COR-L47 (cell line): ENCODE measurements around the gene PNMA3.
"Not testable (repeated sequence)": the region's sequence is repeated elsewhere in the genome, so short reads cannot be mapped to it uniquely, and the experiment has no call there.

Experiments
- DNase-seq: peaks from one replicate; lab custom pipeline; 2025; lab: John Stamatoyannopoulos, UW

PNMA3 gene, protein sequence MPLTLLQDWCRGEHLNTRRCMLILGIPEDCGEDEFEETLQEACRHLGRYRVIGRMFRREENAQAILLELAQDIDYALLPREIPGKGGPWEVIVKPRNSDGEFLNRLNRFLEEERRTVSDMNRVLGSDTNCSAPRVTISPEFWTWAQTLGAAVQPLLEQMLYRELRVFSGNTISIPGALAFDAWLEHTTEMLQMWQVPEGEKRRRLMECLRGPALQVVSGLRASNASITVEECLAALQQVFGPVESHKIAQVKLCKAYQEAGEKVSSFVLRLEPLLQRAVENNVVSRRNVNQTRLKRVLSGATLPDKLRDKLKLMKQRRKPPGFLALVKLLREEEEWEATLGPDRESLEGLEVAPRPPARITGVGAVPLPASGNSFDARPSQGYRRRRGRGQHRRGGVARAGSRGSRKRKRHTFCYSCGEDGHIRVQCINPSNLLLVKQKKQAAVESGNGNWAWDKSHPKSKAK

DNA sequence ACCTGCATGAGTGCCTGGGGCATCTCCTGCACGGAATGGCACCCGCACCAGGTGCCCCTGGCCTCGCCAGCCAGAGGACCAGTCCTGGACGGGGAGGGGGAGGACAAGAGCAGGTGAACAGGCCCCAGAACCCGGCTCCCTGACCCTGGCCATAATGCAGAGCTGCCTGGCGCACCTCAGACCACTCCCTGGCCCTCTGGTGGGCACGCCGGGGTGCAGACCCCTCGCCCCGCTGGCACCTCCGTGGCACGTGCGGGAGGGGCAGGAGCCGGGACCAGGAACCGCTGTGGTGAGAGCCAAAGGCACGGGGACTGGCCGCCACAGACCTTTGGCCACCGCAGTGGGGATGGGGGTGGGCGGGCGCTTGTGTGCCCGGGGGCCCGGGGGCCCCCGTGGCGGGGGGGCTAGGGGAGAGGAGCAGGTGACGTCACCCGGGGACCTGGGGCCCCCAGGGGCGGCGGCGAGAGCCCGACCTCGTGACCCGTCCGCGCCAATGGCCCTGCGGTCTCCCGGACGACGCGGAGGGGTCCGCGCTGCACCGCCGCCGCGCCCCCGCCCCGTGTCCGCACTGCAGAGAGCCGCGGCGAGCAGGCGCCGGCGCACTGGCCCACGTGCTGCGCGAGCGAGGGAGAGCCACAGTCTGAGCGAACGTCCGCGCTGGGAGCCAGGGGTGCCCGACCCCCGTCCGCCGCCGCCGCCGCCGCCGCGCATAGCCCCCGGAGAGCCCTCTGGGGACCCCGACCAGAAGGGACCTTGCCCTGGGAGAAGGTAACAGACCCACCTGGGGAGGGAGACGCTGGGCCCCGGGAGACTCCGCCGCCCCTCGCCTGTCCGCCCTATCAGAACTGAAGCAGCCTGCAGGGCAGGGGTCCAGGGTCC, at the start of gene PNMA3:
Gene PNMA3, plus strand, starts transcription at position 600 of the 879 bp plus-strand sequence. CDS start 586 bp downstream, outside the sequence.
- no peak for DNase-seq

DNA sequence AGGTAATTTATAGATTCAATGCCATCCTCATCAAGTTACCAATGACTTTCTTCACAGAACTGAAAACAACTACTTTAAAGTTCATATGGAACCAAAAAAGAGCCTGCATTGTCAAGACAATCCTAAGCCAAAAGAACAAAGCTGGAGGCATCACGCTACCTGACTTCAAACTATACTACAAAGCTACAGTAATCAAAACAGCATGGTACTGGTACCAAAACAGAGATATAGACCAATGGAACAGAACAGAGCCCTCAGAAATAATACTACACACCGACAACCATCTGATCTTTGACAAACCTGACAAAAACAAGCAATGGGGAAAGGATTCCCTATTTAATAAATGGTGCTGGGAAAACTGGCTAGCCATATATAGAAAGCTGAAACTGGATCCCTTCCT, 39.1 kb upstream of the PNMA3 start:
- not testable (repeated sequence) for DNase-seq

DNA sequence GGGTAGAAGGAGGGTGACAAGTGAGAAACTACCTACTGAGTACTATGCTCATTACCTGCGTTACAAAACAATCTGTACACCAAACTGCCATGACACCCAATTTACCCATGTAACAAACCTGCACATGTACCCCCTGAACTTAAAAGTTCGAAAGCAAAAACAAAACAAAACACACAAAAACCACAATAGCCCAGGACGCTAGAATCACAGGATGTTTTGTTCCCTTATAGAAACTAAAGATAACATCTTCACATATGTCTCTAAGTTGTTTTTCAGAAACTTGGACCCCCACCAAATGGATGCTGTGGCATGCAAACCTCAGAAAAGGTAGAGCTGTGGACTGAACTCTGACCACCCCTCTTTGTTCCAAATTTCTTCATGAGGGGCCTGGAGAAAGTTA, 37.1 kb upstream of the PNMA3 start:
- DNase-seq, result no peak

DNA sequence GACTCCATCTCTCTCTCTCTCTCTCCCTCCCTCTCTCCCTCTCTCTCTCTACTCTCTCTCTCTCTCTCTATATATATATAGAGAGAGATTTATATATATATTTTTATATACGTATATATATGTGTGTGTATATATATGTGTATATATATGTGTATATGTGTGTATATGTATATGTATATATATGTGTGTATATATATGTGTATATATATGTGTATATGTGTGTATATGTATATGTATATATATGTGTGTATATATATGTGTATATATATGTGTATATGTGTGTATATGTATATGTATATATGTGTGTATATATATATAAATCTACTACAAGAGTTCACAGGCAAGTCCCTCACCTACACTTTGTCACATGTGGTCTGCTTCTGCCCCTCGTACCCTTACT, 29.8 kb upstream of the PNMA3 start:
- DNase-seq, result not testable (repeated sequence)

DNA sequence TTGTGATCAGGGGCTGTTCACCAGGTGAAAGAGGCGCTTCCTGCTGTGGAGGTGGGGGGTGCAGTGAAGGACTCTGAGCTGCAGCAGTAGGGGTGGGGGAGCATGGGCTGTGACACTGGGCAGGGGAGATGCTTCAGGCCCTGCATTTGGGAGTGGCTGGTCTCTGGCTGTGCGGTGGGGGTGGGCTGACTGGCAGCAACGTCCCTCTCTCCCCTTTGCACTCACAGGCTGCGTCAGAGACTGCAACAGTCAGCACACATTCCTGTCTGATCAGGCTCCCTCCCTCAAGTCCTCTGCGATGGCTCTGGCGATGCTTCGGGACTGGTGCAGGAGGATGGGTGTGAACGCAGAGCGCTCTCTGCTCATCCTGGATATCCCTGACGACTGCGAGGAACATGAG, 27.8 kb upstream of the PNMA3 start:
- not testable (repeated sequence) for DNase-seq

DNA sequence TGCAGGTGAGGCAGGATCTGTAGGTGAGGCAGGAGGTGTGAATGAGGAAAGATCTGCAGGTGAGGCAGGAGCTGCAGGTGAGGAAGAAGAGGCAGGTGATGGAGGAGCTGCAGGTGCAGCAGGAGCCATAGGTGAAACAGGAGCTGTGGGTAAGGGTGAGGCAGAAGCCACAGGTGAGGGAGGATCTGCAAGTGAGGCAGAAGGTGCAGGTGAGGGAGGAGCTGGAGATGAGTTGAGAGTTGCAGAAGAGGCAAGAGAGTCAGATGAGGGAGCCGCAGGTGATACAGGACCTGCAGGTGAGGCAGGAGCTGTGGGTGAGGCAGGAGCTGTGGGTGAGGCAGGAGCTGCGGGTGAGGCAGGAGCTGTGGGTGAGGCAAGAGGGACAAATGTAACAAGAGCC, 27.1 kb upstream of the PNMA3 start:
- DNase-seq, result no peak

DNA sequence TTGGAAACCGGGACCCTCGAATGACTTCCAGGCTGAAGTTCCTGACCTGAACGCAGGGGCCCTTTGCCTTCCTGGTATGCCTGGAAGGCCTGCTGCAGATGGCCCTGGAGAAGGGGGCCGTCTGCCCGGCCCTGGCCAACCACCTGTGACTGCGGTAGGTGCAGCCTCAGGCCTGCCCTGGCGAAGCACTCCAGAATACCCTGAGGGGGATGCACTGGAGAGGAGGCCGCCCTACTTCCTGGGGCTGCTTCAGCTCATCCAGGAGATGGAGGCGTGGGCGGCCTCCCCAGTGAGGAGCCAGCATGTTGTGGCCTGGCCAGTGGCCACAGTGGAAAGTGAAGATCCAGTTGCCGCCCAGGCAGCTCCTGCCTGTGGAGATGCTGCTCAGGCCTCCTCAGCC, 26.4 kb upstream of the PNMA3 start:
- no peak for DNase-seq

DNA sequence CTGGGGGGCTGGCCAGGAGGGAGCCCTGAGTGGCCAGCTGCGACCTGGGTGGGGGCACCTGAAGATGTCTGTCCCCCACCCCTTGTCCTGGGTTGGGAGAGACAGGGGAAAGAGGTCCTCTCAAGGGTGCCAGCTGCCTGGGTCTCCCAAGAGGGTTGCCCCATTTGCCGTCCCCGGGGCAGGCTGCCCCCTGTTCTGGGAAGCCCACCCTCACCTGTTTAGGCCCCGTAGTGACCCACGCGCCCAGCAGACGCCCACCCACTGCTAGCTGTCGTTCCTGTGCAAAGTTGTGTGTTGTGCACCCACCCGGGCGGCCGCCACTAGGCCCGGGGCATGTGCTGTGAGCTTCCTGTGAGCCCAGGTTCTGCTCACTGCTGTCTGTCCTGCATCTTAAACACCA, 25.5 kb upstream of the PNMA3 start:
- DNase-seq, result no peak

DNA sequence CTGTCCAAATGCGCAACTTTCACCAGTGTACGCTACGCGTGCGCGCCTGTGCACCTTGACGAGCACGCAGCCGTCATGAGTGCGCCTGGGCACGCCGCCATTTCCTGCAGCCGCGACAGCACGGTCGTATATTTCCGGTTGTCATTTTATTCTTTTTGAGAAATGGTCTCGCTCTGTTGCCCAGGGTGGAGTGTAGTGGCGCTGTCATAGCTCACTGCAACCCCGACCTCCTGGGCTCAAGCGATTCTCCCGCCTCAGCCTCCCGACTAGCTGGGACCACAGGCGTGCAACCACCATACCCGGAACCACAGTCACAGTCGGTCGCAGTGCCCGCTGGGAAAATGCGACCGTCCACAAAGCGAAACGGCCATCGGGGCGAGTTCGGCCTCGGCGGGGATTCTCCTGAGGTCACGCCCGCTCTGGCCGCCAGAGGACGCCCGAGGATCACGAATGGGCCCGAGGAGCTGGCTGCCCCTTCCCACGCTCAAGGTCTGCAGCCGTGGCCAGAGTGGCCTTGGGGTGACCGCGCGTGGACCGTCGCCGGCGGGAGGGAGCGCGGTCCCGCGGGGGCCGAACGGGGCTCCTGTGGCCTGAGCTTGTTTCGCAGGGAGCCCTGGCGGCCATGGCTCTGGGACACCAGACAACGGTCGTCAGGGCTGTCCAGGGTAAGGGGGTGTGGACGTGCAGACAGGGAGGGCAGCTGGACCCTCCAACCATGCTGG, 23.7 kb upstream of the PNMA3 start:
- peak; percentile 35 for DNase-seq

DNA sequence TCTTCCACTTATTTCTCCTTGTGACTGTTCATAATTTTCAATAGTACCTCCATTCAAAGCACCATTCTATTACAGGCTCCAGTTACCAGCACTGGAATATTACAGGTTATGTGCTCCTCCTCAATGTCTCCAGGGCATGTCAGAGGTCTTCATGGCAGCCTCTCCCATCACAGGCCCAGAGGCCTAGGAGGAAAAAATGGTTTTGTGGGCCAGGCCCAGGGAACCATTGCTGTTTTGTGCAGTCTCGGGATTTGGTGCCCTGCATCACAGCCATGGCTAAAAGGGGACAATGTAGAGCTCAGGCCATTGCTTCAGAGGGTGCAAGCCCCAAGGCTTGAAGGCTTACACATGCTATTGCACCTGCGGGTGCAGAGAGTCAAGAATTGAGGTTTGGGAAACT, 7.2 kb upstream of the PNMA3 start:
- no peak for DNase-seq

DNA sequence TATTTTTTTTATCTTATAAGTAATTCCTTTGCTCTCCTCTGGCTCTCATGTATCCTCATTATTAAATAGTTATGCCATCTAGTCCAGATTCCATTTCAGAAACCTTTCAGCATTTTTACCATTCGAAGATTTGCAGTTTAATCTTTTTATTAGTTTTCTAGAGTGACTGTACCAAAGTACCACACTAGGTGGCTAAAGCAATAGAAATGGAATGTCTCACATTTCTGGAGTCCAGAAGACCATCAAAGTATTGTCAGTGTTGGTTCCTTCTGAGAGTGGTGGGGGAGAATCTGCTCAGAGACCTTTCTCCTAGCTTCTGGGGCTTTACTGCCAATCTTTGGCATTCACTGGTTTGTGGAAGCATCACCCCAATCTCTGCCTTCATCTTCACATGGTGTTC, 3.7 kb upstream of the PNMA3 start:
- no peak for DNase-seq

DNA sequence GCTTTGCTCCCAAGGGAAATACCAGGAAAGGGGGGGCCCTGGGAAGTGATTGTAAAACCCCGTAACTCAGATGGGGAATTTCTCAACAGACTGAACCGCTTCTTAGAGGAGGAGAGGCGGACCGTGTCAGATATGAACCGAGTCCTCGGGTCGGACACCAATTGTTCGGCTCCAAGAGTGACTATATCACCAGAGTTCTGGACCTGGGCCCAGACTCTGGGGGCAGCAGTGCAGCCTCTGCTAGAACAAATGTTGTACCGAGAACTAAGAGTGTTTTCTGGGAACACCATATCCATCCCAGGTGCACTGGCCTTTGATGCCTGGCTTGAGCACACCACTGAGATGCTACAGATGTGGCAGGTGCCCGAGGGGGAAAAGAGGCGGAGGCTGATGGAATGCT, 1.0 kb downstream of the PNMA3 start:
- DNase-seq, result no peak

DNA sequence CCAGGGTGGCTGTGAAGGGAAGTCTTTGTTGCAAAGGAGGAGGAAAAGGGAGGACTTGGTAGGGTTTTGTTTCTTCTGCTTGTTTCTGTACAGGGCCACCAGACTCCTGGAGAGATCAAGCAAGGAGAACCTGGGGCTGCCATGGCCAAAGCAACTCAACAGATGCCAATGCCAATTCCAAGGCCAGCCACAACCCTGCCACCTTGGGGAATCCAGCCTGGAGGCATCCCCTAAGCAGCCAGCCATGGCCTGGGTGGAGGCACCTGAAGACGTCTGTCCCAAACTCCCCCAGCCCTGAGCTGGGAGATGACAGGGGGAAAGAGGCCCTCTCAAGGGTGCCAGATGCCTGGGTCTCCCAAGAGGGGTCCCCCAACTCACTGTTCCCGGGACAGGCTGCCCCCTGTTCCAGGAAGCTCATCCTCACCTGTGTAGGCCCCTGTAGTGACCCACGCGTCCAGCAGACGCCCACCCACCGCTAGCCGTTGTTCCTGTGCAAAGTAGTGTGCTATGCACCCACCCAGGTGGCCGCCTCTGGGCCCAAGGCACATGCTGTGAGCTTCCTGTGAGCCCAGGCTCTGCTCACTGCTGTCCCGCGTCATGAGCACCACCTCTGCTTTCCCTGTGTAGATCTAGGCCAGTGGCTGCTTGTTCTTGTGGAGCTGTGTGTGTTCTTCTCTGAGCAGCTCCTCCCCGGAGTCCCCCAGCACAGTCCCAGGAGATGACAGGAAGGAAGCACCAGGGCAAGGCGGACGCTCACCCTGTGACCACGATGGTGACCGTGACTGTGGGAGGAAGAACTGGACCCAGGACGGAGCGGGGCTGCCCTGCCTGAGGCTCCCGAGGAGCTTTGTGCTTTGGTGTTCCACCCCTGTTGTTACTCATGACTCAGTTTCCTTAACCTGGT, 3.2 kb downstream of the PNMA3 start:
- DNase-seq, result no peak

DNA sequence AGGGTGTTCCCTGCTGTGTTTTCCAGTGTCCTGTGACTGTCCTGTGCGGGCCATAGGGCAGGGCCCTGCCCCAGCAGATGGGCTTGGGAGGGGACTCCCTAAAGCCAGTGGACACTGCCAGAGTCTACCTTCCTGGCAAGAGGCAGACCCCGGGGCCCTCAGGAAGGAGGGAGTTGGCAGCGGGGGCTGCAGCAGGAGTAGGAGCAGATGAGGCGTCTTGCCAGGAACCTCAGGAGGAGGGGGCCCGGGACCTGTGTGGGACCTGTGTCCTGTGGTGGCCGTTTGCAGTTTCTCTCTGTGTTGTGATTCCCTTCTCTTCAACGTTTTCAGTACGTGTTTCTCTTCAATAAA, 3.8 kb downstream of the PNMA3 start:
- DNase-seq, result no peak

DNA sequence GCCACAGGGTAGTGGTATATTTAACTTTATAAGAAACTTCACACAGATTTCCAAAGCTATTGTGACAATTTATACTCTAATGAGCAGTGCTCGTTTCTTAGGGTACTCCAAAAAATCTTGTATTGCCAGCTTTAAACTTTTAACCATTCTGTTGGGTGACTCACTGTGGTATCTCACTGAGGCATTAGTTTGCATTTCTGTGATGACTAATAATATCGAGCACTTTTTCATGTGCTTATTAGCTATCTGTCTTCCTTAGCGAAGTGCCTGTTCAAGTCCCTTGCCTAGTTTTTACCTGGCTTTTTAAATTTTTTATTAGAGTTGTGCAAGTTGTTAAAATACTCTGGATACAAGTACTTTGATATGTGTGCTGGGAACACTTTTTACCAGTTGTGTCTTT, 5.5 kb downstream of the PNMA3 start:
- DNase-seq, result no peak

DNA sequence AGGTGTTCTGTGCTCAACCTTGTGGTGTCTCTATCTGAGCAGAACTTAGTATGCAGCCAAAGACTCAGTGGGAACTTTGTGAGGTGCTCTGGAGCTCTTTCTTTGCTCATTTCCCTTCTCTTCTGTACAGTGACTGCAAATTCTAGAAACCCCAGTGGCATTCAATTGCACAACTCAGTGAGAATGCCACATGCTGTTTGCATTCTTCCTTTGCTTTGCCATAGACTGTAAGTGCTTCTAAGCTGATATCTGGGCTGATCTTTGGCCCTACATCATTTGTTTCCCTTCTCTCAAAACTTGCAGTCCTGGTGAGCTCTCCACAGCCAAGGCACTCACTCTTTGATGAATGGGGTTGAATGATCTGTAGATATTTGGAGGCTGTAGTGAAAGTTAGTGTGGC, 7.0 kb downstream of the PNMA3 start:
- DNase-seq, result no peak

DNA sequence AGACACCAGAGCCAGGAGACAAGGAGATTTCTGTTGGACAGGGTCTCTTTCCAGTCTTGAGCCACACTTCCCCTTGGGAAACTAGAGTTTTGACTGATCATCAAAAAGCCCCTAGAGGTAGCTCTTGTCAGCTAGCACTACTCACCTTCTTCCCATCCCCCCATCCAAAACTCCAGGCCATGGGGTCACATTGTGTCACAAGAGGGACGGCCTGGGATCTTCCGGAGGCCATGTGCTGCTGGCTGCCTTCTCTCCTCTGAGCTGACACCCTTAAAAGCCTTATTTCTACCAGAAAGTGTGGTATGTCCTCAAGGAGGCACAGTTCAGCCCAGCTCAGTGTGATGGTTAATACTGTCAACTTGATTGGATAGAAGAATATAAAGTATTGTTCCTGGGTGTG, 7.8 kb downstream of the PNMA3 start:
- no peak for DNase-seq

DNA sequence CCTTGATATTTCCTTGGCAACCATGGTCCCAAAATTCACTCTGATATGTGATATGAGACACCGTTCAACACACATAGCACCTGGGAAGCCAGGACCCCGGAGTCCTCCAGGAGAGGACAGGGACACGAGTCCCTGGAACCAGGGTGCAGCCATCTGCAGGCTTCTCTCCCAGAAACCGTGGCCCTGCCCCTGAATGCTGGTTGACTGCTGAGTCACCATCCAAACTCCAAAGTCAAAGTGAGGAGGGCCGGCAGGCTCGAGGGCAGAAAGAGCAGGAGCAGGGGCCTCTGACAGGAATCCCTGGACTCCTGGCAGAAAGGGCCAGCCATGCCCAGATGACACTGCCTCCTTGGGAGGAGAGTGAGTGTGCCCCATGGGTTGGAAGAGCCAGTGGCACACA, 9.1 kb downstream of the PNMA3 start:
- no peak for DNase-seq

DNA sequence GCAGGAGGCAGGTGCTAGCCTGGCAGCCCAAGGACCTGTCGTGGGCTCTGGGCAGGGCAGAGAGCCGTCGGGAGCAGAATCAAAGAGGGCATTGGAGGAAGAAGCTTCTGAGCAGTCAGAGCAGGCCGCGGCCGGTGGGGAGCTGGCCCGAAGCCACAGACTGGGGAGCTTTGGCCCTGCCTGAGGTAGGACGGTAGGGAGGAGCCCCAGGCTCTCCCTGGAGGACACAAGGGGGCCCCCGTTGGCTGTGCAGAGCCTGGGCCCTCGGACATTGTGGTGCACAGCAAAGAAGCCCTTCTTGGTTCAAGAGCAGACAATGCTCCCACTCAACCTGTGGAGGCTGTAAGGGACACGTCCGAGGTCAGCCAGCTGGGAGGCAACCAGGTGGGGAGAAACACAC, 10.1 kb downstream of the PNMA3 start:
- DNase-seq, result not testable (repeated sequence)

DNA sequence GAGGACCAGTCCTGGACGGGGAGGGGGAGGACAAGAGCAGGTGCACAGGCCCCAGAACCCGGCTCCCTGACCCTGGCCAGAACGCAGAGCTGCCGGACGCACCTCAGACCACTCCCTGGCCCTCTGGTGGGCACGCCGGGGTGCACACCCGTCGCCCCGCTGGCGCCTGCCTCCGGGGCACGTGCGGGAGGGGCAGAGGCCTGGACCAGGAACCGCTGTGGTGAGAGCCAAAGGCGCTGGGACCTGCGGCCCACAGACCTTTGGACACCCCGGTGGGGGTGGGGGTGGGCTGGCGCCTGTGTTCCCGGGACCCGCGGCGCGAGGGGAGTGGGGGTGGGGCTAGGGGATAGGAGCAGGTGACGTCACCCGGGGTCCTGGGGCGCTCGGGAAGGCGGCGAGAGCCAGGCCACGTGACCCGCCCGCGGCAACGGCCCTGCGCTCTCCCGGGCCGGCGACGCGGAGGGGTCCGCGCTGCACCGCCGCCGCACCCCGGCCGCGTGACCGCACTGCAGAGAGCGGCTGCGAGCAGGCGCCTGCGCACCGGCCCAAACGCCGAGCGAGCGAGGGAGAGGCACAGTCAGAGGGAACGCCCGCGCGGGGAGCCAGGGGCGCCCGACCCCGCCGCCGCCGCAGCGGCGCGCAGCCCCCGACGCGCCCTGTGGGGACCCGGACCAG, 15.8 kb downstream of the PNMA3 start, which contains the start of gene PNMA6A:
Gene PNMA6A, plus strand, starts transcription at position 546 of the 675 bp plus-strand sequence. CDS start 609 bp downstream, outside the sequence.
- not testable (repeated sequence) for DNase-seq

DNA sequence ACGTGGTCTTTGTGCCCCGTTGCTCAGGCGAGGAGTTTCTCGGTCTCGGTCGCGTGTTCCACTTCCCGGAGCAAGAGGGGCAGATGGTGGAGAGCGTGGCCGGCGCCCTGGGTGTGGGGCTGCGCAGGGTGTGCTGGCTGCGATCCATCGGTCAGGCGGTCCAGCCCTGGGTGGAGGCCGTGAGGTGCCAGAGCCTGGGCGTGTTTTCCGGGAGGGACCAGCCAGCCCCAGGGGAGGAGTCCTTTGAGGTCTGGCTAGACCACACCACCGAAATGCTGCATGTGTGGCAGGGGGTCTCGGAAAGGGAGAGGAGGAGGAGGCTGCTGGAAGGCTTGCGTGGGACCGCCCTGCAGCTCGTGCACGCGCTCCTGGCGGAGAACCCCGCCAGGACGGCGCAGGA, 17.1 kb downstream of the PNMA3 start:
- DNase-seq, result not testable (repeated sequence)
